IPS-NIHi11 (cell line): ENCODE measurements around the gene EPB41L4B.
"Not testable (repeated sequence)": the region's sequence is repeated elsewhere in the genome, so short reads cannot be mapped to it uniquely, and the experiment has no call there.

Source experiments
- DNase-seq: peaks from one replicate; pipeline ENCODE4 v3.0.0; 2012; ENCODE audit warnings: mixed read lengths, low spot score

The EPB41L4B gene

DNA sequence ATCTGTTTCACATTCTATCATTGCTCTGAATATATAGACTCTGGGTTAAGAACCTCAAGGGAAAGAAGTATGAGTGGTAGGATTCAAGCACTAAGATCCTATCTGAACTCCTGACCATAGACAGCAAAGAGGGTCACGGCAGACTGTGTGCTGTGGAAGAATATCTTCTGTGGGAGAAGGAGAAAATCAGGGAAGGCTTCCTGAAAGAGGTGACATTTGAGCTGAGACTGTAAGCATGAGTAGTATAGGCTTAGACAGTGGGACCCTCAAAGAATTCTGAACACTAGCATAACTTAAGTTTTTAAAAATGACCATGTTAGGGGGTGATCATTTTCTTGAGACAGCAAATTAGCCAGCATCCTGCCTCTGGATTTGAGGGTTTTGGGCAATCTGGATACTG lies 157.7 kb downstream of the EPB41L4B start:
- DNase-seq: no peak

DNA sequence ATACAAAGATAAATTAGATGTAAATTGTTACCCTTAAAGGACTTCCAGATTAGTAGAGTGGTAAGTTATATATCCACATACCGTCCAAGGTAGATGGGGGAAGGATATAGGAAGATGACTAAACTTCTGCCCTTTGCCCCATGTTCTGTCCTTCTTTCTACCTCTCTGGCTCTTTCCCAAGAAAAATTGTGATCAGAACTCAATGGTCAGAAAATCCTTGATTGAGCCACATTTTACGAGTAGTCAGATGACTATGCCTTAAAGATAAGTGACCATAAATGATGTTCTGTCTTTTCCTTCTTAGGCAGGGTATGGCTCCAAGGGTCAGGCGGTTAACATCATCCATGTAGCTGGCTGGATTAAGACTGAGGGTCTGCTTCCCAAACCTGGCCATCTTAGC lies 158.2 kb downstream of the EPB41L4B start:
- no peak for DNase-seq

DNA sequence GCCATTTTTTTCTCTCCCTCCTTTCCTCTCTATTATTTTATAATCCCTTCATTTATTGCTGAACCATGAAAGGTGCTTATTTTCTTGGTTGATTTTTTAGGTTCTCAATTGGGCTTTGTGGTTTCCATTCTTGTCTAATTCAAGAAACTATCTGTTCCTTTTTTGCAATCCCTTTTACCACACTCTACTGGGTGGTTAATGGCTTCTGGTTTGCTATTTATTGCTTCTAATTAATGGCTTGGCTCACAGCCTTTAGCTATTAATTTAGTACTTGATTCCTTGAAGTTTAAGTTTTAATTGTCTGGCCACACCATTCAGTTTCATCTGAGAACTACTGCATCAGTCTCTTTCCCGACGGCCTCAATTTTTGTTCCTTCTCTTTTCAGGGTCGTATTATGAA lies 159.4 kb downstream of the EPB41L4B start:
- no peak for DNase-seq

DNA sequence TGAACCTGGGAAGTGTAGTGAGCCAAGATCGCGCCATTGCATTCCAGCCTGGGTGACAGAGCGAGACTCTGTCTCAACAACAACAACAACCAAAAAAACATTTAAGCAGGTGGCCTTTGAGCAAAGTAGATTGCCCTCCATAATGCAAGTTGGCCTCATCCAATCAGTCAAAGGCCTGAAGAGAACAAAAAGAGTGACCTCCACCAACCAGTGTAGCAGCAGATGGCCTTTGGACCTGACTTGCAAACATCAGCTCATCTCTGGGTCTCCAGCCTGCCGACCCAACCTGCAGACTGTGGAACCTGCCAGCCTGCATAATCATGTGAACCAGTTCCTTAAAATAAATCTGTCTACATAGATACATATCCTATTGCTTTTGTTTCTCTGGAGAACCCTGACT lies 161.3 kb downstream of the EPB41L4B start:
- no peak for DNase-seq

DNA sequence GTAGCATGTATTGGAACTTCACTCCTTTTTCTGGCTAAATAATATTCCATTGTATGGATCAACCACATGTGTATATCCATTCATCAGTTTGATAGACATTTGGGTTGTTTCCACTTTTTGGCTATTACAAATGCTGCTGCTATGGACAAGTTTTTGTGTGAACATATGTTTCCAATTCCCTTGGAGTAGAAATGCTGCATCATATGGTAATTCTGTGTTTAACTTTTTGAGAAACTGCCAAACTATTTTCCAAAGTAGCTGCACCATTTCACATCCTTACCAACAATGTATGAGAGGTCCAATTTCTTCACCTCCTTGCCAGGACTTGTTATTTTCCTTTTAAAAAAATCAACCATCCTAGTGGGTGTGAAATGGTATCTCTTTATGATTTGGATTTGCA lies 162.2 kb downstream of the EPB41L4B start:
- DNase-seq: no peak

DNA sequence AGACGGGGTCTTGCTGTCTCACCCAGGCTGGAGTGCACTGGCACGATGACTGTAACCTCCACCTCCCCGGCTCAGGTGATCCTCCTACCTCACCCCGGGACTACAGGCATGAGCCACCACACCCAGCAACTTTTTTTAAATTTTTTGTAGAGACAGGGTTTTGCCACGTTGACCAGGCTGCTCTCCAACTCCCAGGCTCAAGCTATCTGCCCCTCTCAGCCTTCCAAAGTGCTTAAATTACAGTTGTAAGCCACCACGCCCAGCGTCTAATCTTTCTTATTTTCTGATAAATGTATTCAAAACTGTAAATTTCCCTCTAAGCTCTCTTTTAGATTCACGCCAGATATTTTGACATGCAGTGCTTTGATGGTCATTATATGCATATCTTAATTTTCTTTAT lies 164.2 kb downstream of the EPB41L4B start:
- no peak for DNase-seq

DNA sequence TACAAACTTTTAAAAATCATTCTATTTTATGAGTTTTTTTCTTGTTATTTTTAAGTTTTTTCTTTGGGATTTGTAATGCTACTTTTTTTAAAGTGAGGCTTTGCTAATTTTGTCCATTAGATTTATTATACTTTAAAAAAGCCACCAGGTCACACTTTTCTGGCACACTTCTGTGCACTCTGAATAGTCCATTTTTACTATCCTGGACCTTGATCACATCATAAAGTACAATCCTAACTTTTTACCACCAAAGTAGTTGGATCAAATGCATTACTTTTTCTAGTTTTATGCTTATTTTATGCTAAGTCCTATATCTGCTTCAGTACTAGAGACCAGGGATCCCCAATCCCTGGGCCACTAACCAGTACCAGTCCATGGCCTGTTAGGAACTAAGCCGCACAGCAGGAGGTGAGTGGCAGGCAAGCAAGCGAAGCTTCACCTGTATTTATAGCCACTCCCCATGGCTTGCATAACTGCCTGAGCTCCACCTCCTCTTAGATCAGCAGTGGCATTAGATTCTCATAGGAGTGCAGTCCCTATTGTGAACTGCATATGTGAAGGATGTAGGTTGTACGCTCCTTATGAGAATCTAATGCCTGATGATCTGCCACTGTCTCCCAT lies 169.8 kb downstream of the EPB41L4B start:
- DNase-seq: no peak

DNA sequence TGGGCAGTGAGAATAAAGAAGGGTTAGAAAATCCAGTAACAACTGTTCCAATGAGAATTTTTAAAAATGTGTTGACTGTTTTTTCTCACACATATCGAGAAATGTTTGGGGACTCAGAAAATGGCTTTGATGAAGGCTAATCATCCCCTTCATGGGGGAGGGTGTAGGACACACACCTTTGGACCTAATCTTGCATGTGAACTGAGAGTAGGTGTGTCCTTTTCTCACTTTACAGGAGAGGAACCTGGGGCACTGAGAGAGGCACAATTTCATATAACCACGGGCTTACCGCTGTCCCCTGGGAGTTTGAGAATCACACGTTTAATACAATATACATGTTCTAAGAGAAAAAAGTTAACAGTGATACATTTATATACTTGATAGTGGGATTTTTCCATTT lies 171.1 kb downstream of the EPB41L4B start:
- no peak for DNase-seq

DNA sequence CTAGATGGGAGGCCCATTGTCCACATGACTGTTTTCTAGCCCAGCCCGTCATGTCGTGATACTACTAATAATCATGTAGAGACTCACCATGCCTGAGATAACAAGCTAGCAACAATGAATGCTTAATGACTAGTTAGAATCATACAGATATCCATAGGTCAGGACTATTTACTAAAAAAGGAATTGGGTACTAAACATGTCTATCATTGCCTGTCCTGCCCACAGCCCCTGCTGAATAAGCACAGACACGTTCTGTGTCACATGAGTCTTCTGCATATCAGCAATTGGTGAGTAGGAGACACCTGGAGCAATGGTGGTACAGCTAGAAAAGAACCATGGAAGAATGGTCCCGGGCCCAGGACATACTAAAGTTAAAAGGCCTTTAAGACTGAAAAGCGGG lies 171.8 kb downstream of the EPB41L4B start:
- DNase-seq: no peak

DNA sequence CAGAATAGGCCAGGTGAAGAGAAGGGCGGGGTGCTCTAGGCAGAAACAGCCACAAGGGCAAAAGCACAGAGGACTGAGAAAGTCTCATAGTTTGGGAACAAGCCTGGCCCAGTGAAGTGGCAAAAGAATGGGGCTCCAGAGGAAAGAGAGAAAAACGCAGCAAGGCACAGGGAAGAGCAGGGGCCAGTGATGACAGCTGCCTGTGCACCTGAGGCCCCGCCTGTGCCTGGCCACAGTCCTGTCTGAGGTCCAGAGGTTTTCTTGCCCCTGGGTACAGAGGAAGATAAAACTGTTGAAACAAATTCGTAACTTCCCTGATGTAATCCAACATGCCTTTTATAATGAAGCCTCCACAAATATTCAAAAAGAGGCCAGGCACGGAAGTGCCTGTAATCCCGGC lies 175.8 kb downstream of the EPB41L4B start:
- DNase-seq: no peak

DNA sequence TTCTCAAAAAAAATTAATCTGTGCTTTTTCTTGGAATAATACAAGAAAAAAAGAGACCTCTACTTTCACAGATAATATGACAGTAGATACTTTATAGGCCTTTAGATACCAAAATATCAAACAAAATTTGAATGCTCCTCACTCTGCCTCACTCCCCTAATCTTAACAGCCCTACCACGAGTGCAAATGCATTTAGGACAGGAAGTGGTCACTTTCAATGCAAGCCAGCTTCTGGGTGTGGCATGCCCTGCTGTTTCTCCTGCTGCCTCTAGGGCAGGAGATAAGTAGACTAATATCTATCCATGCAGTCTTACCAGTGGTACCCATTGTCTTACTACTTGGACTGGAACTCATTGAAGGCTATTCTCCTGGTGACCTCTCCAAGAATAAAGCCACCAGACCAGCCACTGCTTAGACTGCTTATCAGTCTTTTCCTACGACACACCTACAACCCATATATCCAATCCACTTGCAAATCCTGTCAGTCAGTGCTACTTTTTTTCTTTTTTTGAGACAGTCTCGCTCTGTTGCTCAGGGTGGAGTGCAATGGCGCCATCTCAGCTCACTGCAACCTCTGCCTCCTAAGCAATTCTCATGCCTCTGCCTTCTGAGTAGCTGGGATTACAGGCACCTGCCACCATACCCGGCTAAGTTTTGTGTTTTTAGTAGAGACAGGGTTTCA lies 176.8 kb downstream of the EPB41L4B start:
- DNase-seq: peak; percentile 62

DNA sequence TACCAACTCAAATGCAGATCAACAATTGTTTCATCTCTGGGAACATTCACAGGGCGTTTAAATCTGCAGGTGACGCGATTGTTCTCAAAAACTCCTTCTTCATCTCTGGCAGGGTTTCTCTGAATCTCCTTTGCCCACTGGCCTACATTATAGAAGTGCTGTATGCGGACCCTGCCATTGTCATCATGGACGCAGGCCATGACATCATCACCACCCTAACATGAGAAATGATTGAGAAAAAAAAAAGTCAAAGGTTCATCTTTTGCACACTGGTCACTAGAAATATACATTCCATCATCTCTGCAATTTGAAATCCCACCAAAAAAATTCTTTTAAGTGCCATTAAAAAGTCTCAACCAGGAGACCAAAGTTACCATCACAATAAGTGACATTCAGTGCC lies 179.5 kb downstream of the EPB41L4B start:
- no peak for DNase-seq

DNA sequence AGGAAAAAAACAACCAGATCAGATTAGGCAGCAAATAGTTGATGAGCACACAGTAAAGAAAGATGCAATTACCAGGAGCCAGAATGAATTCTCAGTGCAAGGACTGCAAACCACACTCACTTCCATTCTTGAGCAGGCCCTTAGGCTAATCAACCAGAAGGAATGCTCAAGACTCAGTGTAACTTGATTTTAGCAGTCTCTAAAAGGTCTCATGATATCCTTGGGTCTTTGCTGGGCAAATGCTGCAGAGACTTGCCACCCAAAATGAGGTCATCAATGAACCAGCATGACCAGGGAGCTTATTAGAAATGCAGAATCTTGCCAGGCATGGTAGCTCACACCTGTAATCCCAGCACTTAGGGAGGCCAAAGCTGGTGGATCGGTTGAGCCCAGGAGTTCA lies 181.0 kb downstream of the EPB41L4B start:
- no peak for DNase-seq

DNA sequence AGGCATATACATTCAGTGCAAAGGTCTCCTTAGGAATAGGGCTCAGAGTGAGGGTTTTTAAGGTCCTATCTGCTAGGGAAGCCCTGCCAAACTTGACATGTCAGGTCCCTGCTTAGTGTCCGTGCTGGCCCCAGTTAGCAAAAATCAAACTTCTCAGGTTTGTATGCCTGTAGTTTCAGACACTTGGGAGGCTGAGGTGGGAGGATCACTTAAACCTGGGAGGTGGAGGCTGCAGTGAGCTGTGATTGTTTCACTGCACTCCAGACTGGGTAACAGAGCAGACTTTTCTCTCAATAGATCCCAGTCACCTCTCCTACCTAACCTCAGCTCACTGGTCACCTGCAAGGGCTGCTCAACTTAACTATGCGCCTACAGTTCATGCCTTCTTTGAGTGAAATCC lies 182.4 kb downstream of the EPB41L4B start:
- no peak for DNase-seq

DNA sequence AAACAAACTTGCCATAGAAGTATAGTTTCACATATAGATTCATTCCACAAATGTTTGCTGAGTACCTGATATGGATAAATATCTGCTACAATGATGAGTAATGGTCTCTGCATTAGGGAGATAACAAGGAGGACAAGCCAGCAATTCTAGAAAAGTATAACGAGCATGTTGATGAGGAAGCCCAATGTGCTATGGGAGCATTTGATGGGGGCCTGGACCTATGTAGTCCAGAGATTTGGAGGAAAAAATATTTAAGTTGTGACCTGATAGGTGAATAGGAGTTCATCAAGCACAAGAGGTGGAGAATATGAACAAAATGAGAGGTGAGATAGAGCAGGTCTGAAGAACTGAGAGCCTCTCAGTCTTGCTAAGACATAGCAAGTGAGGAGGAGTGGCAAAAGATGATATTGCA lies 186.7 kb downstream of the EPB41L4B start:
- DNase-seq: no peak

DNA sequence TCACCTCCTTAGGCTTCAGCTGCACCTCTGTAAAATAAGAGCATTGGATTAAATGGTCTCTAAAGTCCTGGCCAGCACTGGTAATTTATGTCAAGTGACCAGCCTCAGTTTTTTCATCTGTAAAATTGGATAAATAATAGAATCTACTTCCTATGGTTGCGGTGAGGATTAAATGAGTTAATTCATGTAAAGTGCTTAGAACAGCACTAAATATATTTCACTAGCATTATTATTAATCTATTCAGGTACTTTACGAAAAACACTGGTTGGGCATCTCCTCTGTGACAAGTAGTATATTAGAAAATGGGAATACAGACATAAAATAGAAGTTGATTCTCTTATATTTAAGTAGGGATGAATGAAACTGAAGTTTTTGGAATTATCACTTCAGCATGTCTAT lies 187.3 kb downstream of the EPB41L4B start:
- no peak for DNase-seq

DNA sequence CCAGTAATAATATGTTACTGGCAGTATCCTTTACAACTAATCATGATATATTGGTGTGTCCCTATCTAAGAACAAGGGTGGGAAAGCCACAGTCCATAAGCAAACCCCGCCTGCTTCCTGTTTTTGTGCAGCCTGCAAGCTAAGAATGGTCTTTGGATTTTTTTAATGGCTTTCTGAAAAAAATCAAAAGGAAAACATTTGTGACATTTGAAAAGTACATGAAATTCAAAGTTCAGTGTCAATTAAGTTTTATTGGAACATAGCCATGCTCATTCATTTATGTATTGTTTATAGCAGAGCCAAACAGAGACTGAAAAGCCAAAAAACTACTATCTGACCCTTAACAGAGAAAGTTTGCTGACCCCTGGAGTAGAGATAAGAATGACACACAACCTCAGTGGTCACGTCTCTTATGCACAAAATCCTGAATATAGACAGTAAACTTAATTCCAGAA lies 188.3 kb downstream of the EPB41L4B start:
- no peak for DNase-seq

DNA sequence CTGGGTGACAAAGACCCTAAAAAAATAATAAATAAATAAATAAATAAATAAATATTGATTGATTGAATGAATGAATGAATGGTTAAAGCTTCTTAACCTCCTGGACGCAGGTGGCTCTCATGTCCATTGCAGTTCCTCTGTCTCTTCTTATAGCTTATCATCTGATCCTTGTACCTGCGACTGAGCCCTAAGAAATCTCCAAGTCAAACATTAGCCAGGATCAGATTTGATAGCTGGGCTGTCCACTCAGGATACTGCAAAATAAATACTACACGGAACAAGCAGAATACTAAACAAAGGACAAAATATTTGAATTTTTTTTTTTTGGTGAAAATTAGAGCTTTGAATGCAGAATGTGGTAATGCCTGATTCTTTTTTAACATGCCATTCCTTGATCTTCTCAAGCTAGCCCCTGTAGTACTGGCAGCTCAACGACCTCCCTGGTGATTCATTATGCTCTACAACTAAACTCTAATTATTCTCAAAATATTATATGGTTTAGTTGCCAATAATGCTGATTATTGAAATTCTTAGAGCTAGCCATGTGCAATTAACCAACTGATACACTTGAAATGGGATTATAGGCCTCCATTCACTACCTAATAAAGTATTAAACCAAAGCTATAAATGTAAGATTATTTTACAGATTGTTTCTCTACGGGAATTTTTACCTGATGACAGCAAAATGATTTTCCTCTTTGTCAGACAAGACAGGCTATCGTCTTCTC lies 191.2 kb downstream of the EPB41L4B start:
- no peak for DNase-seq

DNA sequence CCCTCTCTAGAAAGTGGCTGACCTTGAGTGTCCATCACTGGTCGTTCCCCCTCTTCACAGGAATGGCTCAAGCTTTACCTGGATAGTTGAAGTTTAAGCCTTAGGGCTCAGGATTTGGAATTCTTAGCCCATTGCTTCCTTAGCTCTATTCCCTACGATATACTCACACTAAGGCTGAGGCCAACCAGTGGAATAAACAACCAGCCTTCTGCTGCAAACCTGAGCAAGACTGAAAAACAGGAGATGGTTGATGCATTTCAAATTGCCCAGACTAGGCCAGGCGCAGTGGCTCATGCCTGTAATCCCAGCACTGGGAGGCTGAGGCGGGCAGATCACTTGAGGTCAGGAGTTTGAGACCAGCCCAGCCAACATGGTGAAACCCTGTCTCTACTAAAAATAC lies 194.2 kb downstream of the EPB41L4B start:
- DNase-seq: not testable (repeated sequence)

DNA sequence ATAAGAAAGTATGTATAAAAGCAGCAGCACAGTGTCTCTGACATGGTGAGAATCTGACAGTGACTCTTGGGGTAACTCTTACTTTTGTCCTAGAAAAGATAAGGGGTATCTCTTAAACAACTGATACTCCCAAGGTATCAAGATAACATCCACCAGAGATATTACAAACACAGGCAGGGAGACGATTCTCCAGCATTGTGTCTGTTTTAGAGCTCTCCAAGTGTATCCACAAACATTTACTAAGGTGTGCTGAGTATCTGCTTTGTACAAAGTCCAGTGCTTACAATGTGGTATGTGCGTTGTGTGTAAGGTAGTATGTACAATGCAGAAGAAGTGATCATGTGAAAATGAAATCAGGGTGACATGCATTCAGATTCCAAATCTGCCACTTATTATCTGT lies 196.7 kb downstream of the EPB41L4B start:
- DNase-seq: no peak

DNA sequence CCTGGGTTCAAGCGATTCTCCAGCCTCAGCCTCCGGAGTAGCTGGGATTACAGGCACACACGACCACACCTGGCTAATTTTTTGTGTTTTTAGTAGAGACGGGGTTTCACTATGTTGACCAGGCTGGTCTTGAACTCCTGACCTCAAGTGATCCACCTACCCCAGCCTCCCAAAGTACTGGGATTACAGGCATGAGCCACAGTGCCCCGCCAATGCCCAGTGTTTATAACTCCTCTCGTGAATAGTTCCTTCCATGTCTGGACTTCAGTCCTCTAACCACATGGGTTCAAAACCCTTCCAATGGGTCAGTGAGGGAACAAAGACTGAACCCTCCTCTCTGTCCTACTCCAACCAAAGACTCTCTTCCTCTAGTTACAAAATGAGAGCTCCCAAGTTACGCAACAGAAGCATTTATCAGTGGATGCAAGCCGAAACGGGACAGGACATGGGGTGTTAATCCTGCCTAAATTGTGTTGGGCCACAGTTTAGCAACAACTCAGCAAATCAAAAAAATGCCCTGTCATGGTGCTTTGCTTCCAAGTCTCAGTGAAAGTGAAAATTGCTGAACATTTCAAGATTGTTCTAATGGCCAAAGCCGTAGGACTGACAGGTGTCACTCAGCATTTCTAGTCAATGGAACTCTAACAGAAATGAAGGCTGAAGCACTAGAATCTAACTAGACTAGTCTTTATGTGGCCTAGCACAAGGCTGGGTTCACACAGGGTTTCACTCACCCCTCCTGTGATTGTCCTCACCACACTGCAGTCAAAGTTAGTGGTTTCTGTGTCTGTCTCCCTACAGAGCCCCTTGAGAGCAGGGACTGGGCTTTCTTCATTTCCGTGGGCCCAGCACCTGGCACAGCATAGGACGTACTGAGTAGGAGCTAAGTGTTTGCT lies 197.9 kb downstream of the EPB41L4B start:
- DNase-seq: no peak
